ENCODE results near the gene NPS. TPM values are rescaled to one million over a fixed set of nuclear protein-coding genes. Genes with fewer than 3 reads are reported as not detected.

Gene NPS
- total RNA-seq, 1 donor from 2014 or later: not detected

- no peak overlapping the region for H3K4me3 Mint-ChIP-seq (ENCODE audit: unreplicated experiment)
- no peak for TF ChIP-seq CTCF (IDR thresholded peaks at IDR 0.05; ENCODE audit: partially characterized antibody, unreplicated experiment)
- no peak for DNase-seq
- peaks cover 4% of the 10 kb centered on the region for H3K36me3 Mint-ChIP-seq (ENCODE audit: unreplicated experiment)
- no peaks in the 10 kb centered on the region for H3K4me1 Mint-ChIP-seq (ENCODE audit: low read depth, unreplicated experiment)
- peaks cover 3% of the 10 kb centered on the region for H3K9me3 Mint-ChIP-seq (ENCODE audit: unreplicated experiment)
- no peak overlapping the region for H3K27ac Mint-ChIP-seq (ENCODE audit: unreplicated experiment)
- no peaks in the 10 kb centered on the region for H3K27me3 Mint-ChIP-seq (ENCODE audit: unreplicated experiment)
Observed at GRCh38 chr10:127587668-127588365, 38.7 kb downstream of the NPS start.

- no peak for TF ChIP-seq CTCF (IDR thresholded peaks at IDR 0.05; ENCODE audit: partially characterized antibody, unreplicated experiment)
- Mint-ChIP-seq H3K36me3 (ENCODE audit: unreplicated experiment) (no peaks in the 10 kb centered on the region), H3K4me3 (ENCODE audit: unreplicated experiment) (no peak overlapping the region), H3K27me3 (ENCODE audit: unreplicated experiment) (no peaks in the 10 kb centered on the region), H3K4me1 (ENCODE audit: low read depth, unreplicated experiment) (no peaks in the 10 kb centered on the region), H3K9me3 (ENCODE audit: unreplicated experiment) (peaks cover 2% of the 10 kb centered on the region), H3K27ac (ENCODE audit: unreplicated experiment) (no peak overlapping the region)
- DNase-seq: no peak
Observed at GRCh38 chr10:127592586-127592985, 43.5 kb downstream of the NPS start.

- H3K4me3 Mint-ChIP-seq (ENCODE audit: unreplicated experiment): no peak overlapping the region
- H3K27me3 Mint-ChIP-seq (ENCODE audit: unreplicated experiment): no peaks in the 10 kb centered on the region
- no peaks in the 10 kb centered on the region for H3K4me1 Mint-ChIP-seq (ENCODE audit: low read depth, unreplicated experiment)
- no peaks in the 10 kb centered on the region for H3K36me3 Mint-ChIP-seq (ENCODE audit: unreplicated experiment)
- H3K9me3 Mint-ChIP-seq (ENCODE audit: unreplicated experiment): peaks cover 5% of the 10 kb centered on the region
- no peak for TF ChIP-seq CTCF (IDR thresholded peaks at IDR 0.05; ENCODE audit: partially characterized antibody, unreplicated experiment)
- H3K27ac Mint-ChIP-seq (ENCODE audit: unreplicated experiment): no peak overlapping the region
- no peak for DNase-seq
Observed at GRCh38 chr10:127600479-127600878, 51.4 kb downstream of the NPS start.

Other genes starting within 250 kb of the NPS start
- 0.17 TPM for gene FOXI2, start 187.9 kb downstream of the NPS start, total RNA-seq (ENCODE audit: unreplicated experiment)

Data from glutamatergic neuron (in vitro differentiated cells).